Upper lobe of right lung (tissue), 1 donor: ENCODE data around the gene PRKCA. TPM values are rescaled to one million over a fixed set of nuclear protein-coding genes. Genes with fewer than 3 reads are reported as not detected.

Experiments used
- ATAC-seq: fragments of 200-7000 bp; cut with Tn5 transposase; one replicate; pipeline ENCODE4 v1.9.1; 2020; ENCODE audit warnings: mild to moderate bottlenecking, moderate library complexity
- DNase-seq: peaks from one replicate; pipeline ENCODE4 v3.0.0-alpha.2; 2020
- H3K27ac ChIP-seq: fragments of 200-600 bp; one replicate; pipeline ENCODE4 v1.8.0; 2022
- H3K27me3 ChIP-seq: fragments of 200-600 bp; one replicate; pipeline ENCODE4 v1.8.0; 2022; ENCODE audit warnings: mild to moderate bottlenecking
- H3K36me3 ChIP-seq: fragments of 200-600 bp; one replicate; pipeline ENCODE4 v1.8.0; 2022
- H3K4me1 ChIP-seq: fragments of 200-600 bp; one replicate; pipeline ENCODE4 v1.8.0; 2022
- H3K4me3 ChIP-seq: fragments of 200-600 bp; one replicate; pipeline ENCODE4 v1.8.0; 2022; ENCODE audit warnings: mild to moderate bottlenecking
- H3K9me3 ChIP-seq: fragments of 200-600 bp; one replicate; pipeline ENCODE4 v1.8.0; 2022
- intact Hi-C: fragments of 100-400 bp; cut with DNase I; formaldehyde crosslinking; loops from one replicate; pipeline ENCODE4 v1.11.0; 2022
- total RNA-seq: library from RNA; stranded (reverse); fragmentation: NEBNext Ultra II Directional; extraction: Animal tissue kit (Norgen Biotek cat#: 25700); gene quantifications from one replicate; pipeline ENCODE4 v1.2.1, GENCODE V29; 2021
- TF ChIP-seq, protein P1 (sequence below): fragments of 200-600 bp; IDR thresholded peaks from one replicate; pipeline ENCODE4 v1.8.0; 2022; ENCODE audit warnings: antibody characterized with exemption
- donor health status: DM: no; HTN: yes; CAD: no; lungs with severe emphysema.

PRKCA gene
- total RNA-seq, 1 donor from 2014 or later, result 43.4 TPM

DNA sequence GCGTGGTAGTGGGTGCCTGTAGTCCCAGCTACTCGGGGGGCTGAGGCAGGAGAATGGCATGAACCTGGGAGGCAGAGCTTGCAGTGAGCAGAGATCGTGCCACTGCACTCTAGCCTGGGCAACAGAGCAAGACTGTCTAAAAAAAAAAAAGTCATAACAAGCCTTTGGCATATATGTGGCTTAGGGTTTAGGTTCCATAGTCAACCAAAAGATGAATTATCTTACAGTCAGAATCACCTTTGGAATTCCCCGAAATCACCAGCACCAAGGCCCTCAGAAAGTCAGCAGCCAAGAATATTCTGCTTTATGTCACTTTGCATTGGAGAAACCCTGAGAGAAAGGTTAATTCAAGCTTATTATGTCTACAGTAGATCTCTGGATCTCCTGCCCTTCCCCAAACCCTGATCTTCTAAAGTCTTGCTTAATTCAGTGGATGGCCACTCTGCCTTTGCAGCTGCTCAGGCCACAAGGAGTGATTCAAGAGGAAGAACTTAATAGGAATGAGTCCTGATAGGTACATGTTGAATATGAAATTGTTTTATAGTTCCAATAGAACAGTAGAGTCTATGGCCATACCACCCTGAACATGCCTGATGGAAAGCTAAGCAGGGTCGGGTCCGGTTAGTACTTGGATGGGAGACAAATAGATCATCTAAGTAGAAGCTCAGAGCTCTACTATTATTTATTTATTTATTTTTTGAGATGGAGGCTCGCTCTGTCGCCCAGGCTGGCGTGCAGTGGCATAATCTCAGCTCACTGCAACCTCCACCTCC, 336.5 kb downstream of the PRKCA start:
- Histone ChIP-seq H3K4me3 (no peak overlapping the region), H3K36me3 (no peaks in the 10 kb centered on the region), H3K4me1 (no peaks in the 10 kb centered on the region), H3K27me3 (no peaks in the 10 kb centered on the region), H3K27ac (no peak overlapping the region), H3K9me3 (no peaks in the 10 kb centered on the region)
- intact Hi-C loops, result no loop called here
- ATAC-seq, result no peak
- DNase-seq, result no peak
- TF ChIP-seq, protein P1, sequence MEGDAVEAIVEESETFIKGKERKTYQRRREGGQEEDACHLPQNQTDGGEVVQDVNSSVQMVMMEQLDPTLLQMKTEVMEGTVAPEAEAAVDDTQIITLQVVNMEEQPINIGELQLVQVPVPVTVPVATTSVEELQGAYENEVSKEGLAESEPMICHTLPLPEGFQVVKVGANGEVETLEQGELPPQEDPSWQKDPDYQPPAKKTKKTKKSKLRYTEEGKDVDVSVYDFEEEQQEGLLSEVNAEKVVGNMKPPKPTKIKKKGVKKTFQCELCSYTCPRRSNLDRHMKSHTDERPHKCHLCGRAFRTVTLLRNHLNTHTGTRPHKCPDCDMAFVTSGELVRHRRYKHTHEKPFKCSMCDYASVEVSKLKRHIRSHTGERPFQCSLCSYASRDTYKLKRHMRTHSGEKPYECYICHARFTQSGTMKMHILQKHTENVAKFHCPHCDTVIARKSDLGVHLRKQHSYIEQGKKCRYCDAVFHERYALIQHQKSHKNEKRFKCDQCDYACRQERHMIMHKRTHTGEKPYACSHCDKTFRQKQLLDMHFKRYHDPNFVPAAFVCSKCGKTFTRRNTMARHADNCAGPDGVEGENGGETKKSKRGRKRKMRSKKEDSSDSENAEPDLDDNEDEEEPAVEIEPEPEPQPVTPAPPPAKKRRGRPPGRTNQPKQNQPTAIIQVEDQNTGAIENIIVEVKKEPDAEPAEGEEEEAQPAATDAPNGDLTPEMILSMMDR, result no peak

- intact Hi-C loops, result no loop called here
- H3K27me3 ChIP-seq, result no peaks in the 10 kb centered on the region
- no peaks in the 10 kb centered on the region for H3K9me3 ChIP-seq
- peaks cover 12% of the 10 kb centered on the region for H3K36me3 ChIP-seq
- no peak for ATAC-seq
- no peak for DNase-seq
- H3K27ac ChIP-seq, result no peak overlapping the region
- no peaks in the 10 kb centered on the region for H3K4me1 ChIP-seq
- H3K4me3 ChIP-seq, result no peak overlapping the region
- TF ChIP-seq, protein P1, result no peak
Observed at GRCh38 chr17:66643815-66644710, 341.6 kb downstream of the PRKCA start.

- Histone ChIP-seq H3K4me3 (no peak overlapping the region), H3K4me1 (no peaks in the 10 kb centered on the region), H3K36me3 (peaks cover 12% of the 10 kb centered on the region), H3K27ac (no peak overlapping the region), H3K27me3 (no peaks in the 10 kb centered on the region), H3K9me3 (no peaks in the 10 kb centered on the region)
- no peak for DNase-seq
- intact Hi-C loops, result no loop called here
- TF ChIP-seq, protein P1, result no peak
- no peak for ATAC-seq
Observed at GRCh38 chr17:66645259-66645658, 342.8 kb downstream of the PRKCA start.

GRCh38 chr17:66647391-66647983, 345.1 kb downstream of the PRKCA start:
- no peak for ATAC-seq
- Histone ChIP-seq H3K27ac (no peak overlapping the region), H3K4me3 (no peak overlapping the region), H3K27me3 (no peaks in the 10 kb centered on the region), H3K9me3 (no peaks in the 10 kb centered on the region), H3K4me1 (no peaks in the 10 kb centered on the region), H3K36me3 (peaks cover 12% of the 10 kb centered on the region)
- TF ChIP-seq, protein P1, result no peak
- intact Hi-C loops, result no loop called here
- DNase-seq, result no peak

DNA sequence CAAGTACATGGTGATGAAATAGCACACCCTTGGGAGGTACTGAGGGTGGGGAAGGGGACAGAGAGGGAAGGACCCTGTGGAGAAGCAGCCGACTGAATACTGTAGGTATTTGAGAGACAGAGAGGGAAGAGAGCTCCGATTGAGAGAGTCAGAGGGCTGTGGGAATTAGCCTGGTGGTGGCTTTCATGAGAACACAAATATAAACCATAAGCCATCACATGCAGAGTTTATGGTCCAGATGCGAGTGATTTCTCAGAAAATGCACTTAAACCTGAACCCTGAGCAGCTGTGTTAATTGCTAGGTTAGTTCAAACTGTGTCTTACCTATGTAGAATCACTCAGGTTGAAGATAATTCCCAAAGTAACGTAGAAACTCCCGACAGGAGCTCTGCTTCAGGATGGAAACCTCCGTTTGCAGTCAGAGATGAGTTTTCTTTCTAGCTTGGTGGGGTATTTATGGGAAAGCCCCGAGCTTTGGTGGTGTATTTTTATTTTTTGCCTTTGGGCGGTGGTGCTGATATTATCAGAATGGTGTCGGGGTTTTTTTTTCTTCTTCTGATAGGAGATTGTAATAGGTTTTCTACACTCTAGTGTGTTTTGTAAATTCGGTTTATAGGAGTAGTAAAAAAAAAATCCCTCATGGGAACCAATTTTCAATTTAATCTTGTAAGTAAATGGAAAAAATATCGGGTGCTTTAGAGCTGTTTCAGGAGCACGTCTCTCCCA, 347.6 kb downstream of the PRKCA start:
- no peak overlapping the region for H3K27ac ChIP-seq
- ATAC-seq (no peak), DNase-seq (no peak)
- H3K27me3 ChIP-seq, result no peaks in the 10 kb centered on the region
- no peaks in the 10 kb centered on the region for H3K9me3 ChIP-seq
- peaks cover 12% of the 10 kb centered on the region for H3K36me3 ChIP-seq
- no peak overlapping the region for H3K4me3 ChIP-seq
- TF ChIP-seq, protein P1, result no peak
- intact Hi-C loops, result no loop called here
- H3K4me1 ChIP-seq, result no peaks in the 10 kb centered on the region
